NCI-H146 treated with DMSO at 0.1 percent for 48 hours (cell line): Measurements from ENCODE around the gene DLG1.

ENCODE experiments used
- DNase-seq: peaks from one replicate; lab custom pipeline; 2025; ENCODE audit not compliant: unreplicated experiment; lab: John Stamatoyannopoulos, UW

DLG1 gene

DNA sequence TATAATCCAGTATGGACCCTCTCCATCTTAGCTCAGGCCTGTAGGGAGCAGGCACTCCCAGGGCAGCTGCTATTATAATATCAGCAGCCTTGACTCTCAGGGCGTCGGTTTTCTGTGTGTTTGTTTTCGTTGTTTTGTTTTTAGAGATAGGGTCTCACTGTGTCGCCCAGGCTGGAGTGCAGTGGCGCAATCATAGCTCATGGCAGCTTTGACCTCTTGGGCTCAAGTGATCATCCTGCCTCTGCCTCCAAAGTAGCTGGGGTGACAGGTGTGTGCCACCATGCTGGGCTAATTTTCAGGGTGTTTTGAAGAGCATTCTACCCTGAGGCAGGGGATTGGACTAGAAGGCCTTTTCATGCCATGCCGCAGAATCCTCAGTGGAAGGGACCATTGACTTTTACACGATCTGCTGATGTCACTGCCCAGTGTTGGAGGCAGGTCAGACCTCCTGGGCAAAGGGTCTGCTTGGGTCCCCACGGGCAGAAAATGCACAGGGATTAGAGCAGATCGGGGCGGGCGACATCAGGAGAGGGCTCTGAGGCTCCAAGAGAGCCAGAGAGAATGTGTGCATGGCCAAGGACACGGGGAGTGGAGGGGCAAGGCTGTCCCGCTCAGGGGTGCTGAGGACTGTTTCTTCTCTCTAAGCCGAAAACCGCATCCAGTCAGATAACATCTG is 276.5 kb downstream of the DLG1 start:
- DNase-seq: no peak

DNA sequence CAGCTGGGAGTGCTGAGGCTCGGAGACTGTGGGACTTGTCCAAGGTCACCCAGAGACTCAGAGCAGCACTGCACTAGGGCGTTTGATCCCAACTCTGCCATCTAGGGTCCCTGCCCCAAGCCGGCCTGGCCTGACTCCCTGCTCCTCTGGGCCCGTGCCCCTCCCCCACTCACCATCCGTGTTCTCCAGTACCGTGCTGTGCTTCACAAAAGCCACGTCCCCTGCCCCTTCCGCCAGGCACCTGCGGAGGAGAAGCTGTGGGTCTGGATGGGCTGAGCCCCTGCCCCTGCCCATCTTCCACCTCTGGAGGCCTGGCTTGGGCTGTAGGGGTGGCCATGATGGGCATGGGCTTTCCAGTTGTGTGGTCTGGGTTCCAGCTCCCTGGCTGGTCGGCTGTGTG is 277.2 kb downstream of the DLG1 start:
- DNase-seq: no peak

DNA sequence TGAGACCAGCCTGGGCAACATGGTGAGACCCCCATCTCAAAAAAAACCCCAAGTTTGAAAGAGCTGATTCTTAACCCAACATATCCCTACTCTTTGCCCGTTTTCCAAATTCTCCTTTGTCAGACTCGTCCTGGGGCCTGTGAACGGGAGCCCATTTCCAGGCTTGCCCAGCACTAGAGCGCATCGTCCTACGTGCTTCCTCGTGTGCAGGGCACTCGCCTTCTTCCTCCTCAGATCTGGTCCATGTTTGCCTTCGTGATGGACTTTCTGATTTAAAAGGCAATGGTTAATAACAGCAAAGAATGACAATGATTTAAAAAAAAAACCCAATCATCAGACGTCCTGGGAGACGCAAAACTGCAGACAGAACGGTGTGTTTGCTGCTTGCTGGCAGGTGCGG is 278.9 kb downstream of the DLG1 start:
- DNase-seq: no peak

DNA sequence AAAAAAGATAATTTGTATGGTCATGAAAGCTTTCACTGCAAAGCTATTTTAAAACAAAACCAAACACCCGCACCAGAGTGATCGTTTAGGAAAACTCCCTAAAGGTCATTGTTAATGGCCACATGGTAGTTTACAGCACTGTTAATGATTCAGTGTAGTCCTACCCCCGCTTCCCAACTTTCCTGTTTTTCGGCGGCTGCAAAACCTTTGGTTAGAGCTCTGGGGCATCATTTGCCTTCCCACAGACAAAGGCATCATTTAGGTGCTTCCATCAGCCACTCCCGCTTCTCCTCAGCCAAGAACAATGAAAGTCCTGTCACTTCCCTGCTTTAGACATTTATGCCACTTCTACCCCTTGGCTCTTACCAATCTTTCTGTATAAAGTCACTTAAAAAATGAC is 279.4 kb downstream of the DLG1 start:
- DNase-seq: no peak

DNA sequence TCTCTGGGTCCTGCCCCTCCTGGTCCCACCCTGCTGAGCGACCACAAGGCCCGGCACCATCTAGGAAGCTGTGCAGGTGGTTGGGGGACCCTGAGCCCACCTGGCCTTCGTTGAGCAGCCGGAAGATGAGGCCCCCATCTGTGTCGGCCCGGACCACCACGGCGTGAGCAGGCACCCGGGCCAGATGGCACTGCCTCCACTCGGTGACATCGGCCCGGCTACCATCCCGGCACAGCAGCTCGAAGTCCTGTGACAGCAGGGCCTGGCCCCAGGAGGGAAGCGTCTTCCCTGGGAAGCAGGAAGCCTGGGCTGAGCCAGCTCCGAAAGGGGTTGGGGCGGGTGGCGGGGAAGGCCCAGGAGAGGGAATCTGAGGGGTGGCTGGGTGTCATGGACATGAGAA is 281.4 kb downstream of the DLG1 start:
- DNase-seq: no peak

DNA sequence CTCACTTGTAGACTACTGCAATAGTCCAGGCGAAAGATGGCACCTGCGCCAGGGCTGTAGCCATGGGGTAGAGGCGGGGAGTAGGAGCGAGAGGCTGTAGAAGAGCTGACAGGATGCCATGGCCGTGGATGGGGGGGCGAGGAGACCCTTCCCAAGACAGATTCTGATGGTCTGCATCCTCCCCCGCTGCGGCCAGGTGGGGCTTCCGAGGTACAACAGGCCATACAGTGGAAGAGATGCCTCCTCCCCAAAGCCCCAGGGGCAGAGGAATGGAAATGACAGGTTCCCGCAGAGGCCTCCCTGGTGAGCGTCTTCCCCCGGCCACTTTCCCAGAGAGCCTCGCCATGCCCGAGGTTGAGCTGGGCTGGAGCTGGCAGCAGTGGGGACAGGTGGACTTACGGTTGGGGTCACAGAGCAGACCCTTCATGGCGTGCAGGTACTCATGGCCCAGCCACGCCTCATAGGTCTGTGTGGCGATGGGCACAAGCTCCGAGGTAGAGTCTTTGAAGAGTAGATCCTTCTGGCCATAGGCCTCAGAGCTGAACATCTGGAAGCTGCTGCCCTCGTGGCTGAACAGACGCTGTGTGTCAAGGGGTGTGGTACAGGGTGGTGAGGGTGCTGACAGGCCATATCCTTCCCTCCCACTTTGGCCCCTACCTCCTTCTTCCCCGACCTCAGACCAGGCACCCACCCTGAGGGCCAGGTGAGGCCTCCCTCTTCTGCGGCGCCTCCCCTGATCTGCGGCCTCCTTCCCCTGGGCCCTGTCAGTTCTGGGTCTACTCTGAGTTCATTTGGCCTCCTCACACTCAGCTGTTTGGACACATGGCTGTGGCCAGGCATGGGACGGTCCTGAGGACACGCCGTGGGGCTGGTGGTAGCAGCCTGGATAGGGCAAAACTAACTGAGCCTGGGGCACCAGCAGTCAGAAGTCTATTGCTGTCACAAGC is 282.3 kb downstream of the DLG1 start:
- no peak for DNase-seq

DNA sequence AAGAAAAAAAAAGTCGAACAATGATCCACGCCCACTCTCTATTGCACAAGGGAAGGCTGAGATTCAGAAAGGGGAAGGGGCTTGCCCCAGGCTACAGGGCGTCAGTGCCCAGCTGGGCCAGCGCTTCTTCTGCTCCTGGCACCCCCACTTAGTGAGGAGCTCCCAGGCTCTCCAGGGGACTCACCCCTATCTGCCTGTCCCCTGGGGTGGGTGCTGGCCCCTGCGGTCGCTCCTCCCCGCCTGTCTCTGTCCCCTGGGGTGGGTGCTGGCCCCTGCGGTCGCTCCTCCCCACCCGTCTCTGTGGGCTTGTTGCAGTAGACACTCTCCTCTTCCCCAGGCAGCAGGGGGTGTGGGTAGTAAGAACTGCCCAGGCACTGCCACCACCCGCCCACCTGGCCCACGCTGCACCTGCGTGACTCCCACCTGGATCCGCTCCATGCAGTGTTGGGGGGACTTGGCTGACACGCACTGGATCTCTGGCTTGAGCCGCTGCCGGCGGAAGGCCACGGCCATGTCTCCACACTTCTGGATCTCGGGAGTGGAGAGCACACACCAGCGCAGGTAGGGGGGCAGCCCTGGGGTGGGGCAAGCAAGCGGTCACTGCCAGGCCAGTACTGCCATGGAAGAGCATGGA is 283.4 kb downstream of the DLG1 start:
- DNase-seq: no peak

DNA sequence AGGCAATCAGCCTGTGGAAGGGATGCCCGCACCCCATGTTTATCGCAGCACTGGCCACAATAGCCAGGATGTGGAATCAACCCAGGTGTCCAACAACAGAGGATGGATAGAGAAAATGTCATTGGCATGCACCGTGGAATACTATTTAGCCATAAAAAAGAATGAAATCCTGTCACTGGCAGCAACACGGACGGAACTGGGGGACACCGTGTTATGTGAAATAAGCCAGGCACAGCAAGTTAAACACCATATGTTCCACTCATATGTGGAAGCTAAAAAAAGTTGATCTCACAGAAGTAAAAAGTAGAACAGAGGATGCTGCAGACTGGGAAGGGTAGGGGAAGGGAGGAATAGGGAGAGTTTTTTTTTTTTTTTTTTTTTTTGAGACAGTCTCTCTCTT is 284.4 kb downstream of the DLG1 start:
- DNase-seq: no peak

DNA sequence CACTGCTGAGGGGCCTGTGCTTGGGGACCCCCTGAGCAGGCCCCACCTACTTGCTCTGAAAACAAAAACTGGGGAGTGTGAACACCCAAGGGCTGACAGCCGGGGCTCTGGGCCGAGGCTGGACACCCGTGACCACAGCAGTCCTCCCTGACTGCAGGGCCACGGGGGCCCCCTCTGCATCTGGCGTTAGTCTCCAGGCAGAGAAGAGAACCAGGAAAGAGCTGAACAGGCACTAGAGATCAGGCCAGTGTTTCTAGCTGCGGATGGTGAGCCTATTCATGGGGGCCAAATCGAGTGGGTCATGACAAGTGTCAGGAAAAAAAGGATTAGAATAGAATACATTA is 285.9 kb downstream of the DLG1 start:
- DNase-seq: no peak

DNA sequence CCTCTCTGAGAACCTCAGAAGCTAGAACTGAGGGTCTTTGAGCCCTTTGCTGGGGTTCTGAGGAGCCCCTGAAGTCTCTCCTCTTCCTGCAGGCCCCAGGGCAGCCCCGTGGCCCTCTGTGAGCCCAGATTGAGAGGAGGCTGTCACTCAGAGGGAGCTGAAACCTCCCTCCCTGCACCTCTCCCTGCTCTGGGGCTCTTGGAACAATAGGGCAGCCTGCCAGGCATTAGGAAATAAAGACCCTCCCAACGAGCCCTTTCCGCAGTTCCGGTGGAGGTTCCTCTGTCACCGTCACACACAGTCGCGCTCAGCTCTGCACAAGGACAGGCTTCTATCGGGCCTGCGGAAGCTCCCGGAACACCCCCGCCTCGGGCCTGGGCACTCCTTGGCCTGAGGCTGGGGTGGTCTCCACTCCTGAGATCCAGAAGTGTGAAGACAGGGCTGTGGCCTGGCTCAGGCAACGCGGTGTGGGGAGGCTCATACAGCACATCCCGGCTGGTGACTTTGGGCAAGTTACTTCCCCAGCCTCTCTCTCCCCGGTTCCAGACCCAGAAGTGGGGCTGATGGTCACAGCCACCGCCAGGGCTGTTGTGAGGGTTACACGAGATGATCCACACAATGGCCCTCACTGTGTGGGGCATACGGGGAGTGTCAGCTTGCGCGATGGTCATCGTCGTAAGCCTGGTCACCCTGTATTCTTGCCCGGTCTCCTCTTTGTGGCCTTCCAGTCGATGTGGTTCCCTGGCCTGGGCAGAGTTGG is 286.5 kb downstream of the DLG1 start:
- DNase-seq: no peak

DNA sequence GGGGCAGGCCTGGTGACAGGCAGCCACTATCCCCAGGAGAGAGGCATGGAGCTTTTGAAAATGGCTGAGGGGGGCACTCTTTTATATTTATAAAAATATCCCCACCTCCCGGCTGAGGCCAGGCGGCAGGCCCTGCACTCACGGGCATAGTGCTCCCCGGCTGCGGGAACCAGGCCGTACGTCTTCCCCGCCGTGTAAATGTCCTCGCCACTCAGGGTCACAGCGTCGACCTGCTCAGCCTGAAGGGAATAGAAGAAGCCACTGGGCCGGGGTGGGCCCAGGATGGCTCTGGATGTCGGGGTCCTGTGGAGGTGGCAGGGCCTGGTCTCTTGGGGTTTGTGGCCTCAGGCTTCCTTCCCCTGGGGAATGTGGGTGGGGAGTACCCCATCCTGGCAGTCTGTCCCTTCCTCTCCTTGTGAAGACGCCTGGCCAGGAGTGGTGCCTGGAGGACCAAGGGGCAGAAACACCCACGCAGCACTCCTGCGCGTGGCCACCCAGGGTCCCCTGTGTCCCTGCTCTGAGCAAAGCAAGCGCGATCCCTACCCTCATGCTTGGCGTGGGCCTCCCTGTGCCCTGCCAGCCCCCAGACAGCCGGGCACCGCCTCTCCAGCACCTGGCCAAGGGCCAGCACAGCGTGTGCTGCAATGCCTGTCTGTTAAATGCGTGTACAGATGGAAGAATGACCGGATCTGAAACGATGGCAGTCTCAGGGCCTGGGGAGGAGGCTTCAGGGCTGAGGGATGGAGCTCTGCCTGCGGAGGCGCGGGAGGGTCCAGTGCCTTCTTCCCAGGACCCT is 287.7 kb downstream of the DLG1 start:
- no peak for DNase-seq

DNA sequence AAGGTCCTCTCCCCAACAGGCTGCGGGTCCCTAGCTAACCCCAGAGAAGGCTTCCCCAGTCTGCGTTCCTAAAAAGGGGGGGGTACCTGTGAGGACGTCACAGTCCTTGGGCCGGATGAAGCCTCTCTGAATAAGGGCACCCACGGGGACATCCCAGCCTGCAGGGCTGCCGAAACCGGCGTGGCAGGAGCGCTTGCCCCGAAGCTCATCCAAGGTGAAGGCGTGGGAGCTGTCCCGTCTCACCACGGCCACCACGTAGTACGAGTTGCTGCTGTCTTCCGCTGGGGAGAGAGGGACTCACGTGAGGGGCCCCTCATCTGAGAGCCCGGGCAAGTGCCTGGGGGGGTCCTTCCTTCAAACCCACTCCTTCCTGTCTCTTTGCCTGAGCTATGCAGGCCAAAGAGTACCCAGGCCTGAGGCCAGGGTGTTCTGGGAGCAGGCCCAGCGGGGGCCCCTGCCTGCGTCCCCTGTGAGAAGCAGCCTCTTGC is 288.8 kb downstream of the DLG1 start:
- DNase-seq: no peak

DNA sequence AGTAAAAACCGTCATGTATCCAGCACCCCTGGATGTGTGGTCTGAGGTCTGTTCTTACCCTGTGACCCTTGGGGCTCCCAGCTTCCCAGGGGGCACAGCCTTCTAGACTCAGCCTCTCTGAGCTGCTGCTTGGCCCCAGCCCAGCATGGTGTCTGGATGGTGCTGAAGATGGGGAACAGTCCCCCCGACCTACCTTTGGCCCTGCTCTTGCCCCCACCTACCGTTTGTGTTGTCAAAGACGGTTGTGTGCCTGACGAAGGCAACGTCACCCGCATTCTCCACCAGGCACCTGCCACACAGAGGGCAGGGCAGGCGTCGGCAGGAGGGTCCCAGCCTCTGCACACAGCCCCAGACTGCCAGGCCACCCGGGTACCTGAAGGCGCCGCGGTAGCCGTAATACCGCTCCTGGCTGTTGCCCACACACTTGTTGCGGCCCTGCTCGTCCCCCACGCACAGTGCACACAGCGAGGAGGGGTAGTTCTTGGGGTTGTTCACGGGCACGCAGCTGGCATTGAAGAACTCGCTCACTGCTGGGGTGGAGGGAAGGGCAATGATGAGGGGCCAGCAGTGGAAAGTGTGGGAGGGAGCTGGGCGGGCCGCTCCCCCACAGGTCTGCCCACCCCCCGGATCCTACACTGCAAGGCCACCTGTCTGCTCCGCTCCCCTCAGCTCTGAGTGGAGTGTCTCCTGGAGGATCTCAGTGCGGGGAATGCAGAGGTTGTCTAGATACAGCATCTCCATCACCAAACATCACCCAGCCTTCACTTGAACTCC is 289.8 kb downstream of the DLG1 start:
- no peak for DNase-seq

DNA sequence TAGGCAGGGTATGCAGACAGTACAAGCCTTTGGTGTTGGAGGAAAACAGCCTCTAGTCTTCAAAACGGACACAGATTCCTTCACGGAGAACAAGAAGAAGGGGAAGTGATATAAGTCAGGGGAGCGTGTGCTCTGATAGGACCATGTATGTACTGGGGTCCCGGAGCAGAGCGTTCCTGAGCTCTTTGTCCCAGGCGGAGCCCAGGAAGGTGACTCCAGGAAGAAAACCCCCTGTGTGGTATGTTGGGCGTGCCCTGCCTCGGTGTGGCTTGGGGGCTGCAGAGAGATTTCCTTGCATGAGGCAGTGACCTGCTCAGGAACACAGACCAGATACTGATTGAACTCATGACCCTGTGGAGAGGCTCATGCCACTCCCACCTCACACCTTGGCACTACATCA is 290.5 kb downstream of the DLG1 start:
- no peak for DNase-seq

DNA sequence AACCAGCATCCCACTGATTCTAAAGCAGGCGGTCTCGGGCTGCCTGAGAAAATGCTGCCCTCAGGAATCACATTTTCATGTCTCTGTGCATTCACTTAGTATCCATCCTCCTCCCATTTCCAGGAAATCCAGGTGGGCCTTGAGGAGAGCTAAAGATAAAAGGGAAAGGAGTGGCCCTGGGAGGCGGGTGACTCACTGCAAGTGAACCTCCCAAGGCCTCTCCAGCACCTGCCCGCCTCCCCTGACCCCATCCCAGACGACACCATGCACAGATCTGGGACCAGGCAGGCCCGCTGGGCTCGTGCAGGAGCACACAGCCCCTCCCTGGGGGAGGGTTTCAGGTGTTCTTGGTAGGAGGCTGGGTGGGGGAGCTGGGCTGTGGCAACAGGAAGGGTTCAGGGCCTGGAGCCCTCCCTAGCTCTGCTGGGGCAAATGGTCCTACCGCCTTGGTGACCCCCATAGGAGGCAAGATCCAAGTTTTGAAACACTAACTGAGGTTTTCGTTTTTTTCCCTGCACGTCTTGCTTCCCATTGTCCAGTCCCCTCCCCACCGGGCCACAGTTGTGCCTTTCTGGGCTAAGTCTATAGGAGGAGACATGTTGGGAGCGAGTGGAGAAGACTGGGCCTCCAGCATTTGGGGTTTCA is 291.0 kb downstream of the DLG1 start:
- DNase-seq: no peak

DNA sequence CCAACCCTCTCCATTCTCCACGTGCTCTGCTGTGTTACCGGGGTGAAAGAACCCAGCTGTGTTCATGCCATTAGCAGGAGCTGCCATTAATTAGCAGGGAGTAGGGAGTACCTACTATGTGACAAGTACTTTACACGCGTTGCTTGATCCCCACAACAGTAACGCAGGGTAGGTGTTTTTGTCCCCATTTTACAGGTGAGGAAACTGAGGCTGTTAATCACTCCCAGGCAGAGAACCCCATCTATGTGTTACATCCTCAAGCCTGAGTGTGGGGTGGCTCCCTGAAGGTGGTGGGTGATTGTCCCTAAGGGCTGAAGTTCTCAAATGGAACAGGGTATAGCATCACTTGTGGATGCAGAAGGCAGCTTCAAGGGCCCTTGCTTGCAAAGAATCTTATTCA is 291.6 kb downstream of the DLG1 start:
- DNase-seq: no peak

DNA sequence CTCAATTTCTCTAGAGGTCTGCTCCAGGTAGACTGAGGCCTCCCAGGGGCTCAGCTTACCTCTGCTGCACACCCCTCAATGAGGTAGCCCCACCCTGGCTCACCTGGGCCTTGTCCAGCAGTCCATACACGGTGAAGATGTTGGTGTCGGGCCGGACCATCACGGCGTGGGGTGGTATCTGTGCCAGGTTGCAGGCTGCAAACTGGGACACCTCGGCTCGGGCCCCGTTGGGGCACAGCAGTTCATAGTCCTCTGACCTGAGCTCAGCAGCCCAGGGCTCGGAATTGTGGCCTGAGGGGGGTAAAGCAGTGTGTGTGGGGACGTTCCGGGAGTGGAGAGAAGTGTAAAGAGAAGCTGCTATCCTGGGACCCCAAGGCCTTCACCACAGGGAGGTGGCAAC is 292.0 kb downstream of the DLG1 start:
- DNase-seq: no peak

DNA sequence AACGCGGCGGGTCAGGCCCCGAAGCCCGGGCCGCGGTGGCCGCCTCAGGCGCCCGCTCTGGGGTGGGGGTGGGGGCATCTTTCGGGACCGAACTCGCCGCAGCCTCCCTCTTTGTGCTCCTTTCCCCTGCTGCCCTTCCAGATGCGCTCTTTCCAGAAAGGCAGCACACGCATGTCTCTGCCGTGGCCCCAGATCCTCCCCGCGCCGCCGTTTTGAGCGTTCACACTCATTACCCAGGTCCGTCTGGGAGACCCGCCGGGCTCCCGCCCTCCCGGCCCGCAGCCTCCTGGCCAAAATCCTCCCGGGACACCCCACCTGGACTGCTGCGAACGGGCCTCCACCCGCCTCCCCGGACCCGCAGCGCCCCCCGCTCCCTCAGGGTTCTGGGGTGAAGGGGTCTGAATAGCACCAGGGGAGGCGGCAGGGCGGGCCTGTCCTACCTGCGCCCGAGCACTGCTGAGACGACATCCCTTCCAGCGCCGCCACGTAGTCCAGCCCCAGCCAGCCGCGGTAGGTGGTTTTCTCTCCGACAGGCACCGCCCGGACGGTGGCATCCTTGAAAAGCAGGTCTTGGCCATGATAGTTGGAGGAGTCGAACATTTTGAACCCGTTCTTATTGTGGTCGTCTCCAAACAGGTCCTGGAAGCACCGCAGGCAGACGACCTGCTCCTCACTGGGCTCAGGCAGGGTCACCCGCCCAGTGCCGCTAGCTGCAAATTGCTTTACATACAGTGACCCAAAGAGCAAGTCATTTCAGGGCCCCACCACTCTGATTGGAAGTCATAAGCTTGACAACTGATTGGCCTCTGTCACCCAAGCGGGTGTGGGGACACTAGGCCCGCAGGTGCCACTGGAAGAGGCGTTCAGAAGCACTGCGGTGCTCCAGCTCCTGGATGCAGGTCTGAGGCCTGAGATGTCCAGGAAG is 294.7 kb downstream of the DLG1 start:
- DNase-seq: peak; percentile 50
